Muscle of back (tissue), 11 donors: ENCODE results near the gene NIM1K. TPM values are rescaled to one million over a fixed set of nuclear protein-coding genes. Genes with fewer than 3 reads are reported as not detected.
A peak's percentile ranks its signal among the peaks of the same experiment; 100 is the strongest.
"Not testable (repeated sequence)": the region's sequence is repeated elsewhere in the genome, so short reads cannot be mapped to it uniquely, and the experiment has no call there.

Experiments
- DNase-seq, 3 donors: peaks; one replicate each; pipeline versions ENCODE4 v3.0.0 to v3.0.0-alpha.2; 2013
- polyA plus RNA-seq, 10 donors: library from polyadenylated mRNA; unstranded; fragments of 120-200 nt; gene quantifications; one replicate each; pipeline ENCODE4 v1.2.1, GENCODE V29; 2013; ENCODE audit not compliant: insufficient read length in 10 of 10

Gene NIM1K
- polyA plus RNA-seq, 10 donors = 0.25 to 0.97 (median 0.47) TPM

- peak in 2 of 3 donors; percentile 48 to 54 for DNase-seq
Measured at GRCh38 chr5:43190755-43191603, 1.0 kb upstream of the NIM1K start.

DNA sequence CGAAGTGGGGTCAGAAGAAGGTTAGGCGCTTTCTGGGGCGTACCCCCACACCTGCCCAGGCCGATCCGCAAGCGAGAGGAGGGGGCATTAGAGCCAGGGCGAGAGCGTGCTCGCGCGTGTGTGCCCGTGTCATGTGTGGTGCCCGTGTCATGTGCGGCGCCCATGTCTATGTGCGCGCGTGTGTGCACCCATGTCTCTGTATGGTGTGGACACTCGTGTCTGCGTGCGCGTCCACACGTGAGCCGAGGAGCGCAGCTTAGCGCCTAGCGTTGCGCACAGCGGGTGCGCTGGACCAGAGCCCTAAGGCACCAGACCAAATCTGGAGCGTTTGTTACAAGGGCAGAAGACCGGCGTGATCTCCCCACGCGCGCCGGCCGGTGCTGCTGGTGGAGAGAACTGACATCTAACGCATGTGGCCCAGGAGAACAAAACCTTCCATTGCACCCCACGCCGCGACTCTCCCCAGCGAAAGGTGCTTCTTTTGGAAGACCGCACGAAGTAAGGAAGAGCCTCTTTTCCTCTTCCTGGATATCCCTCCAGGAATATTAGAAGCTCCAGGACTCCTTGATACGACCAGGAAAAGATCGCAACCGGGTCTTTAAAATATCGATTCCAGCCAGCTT is 644 bp downstream of the NIM1K start:
- DNase-seq = peak in 2 of 3 donors; percentile 25 to 62

DNA sequence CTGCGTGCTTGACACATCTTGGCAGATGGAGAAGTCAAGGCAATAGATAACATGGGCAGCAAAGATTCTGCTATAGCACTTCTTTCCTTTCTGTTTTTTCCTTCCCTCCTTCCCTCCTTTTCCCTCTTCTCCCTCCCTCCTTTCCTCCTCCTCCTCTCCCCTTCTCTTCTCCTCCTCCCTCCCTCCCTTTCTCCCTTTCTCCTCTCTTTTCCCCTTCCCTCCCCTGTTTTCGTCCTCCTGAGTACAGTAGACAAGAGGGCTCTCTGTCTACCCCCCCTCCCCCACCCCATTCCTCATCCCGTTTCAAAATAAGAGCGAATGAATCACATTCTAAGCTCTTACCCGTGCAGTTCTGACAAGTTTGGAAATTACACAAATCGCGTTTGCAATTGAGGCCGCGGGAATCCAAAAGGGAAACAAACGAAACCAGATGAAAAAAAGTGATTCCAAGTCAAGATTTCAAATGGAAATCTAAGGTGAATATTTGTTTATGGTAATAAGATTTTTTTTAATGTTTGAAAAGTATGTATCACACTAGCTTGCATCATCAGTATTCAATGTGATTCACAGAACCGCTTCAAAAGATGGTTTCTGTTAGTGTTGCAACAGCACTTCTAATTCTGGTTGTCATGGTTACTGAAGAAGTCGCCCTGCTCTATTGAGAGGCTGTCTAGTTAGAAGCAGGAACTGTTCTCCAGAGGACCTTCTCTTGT is 1.3 kb downstream of the NIM1K start:
- DNase-seq = peak; percentile 61 to 84 (median 83)

DNA sequence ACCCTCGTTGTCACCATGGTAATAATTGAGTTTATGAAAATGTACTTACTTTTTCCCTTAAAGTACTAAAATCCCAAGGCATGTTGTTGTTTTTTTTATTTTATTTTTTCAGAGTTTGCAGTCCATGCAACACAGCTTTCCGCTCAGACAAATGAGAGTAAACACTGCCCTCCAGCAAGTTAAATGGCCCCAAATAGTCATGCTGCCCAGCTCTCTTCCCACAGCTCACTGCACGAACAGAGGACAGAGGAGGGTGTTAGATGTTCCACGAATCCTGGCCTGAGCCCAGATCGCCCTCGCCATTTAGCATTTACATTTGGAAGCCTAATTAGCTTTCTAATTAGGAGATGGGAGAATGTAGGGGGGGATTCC is 1.9 kb downstream of the NIM1K start:
- no peak for DNase-seq

DNA sequence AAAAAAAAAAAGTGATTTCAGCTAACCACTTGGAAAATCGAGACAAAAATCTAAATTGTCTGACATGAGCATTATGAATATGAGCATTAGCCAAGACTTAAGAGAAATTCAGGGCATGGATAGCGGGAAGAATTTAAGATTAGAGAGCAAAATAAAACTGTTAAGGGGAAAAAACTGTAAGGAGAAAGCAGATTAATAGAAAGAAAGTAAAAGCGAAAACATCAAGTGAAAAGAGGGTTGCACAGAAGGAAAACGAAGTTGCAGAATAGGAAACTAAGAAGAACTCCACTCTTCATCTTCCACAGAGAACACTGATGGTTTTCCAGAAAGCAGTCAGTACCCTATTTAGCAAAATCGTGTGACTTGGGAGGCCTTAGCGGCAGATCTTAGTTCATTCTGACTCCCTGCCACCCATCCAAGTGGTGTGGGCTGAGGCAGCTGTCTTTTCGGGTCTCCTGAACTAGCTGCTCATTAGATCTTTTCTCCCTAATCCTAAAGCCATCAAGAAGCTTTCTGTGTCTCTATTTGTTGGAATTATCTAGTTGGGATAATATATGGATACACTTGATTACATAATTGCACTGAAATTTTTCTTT is 3.7 kb downstream of the NIM1K start:
- no peak for DNase-seq

DNA sequence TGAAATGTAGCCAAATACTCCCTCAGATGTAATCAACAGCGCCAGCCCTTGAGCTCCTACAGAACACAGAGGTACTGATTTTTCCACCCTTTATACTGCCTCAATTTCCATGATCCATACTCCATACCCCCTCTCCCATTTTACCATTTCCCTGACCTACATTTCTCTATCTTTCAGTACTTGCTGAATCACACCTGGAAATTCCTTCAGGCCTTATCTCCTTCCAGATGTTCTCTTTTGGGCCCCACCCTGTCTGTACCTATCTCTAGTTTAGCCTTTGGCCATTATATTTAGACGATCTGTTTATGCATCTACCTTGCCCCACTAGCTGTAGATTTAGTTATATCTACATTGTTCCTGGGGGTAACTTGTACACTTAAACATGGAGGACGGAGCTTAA is 5.5 kb downstream of the NIM1K start:
- no peak for DNase-seq

DNA sequence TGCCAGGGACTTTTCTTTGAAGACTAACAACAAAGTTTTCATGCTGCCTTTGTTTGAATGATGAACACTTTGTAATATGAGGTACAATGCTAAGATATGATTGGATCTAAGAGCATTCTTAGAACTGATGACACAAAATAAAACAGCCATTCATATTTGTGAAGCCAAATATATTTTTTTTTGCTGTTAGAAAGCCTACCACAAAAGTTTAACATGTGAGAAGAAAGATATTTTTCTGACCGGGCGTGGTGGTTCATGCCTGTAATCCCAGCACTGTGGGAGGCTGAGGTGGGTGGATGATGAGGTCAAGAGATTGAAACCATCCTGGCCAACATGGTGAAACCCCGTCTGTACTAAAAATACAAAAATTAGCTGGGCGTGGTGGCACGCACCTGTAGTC is 9.4 kb downstream of the NIM1K start:
- DNase-seq = not testable (repeated sequence)

DNA sequence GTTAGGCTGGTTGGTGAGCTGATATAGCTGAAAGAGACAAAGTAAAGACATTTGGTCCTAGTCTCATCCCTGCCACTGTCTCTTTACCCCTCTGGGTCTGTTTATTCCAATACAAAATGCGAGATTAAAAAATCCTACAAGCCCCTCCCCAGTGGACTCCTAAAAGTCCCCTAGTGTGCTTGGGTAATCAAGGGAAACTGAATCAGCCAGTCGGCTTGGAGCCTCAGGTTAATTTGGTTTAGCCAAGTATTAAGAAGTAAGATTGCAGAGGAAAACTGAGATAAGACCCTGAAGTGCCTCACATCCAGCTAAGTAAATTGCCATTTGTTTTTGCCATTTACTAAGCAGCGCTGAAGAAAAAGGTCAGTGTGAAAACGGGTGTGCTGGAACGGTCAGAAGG is 10.4 kb downstream of the NIM1K start:
- no peak for DNase-seq

- DNase-seq = no peak
Measured at GRCh38 chr5:43203373-43203772, 11.3 kb downstream of the NIM1K start.

- DNase-seq = no peak
Measured at GRCh38 chr5:43204958-43205357, 12.9 kb downstream of the NIM1K start.

- DNase-seq = peak in 1 of 3 donors; percentile 20
Measured at GRCh38 chr5:43207601-43208000, 15.6 kb downstream of the NIM1K start.

DNA sequence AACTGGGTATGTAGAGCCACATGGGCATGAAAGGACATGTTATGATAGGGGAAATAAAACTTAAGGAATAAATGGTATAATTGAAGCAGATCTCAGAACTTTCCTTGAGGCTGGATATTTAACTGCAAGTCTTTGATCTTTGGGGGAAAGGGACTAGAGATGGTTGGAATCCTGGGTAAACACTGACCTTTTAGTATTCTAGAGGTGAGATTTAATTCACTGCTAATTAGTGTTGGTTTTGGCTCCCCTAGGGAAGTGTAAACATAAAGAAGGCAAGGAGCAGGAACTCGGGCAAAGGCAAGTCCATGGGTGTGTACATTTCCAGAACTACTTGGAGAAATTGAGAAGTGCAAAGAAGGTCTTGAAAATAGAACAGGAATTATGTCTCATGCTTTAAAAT is 16.6 kb downstream of the NIM1K start:
- no peak for DNase-seq

DNA sequence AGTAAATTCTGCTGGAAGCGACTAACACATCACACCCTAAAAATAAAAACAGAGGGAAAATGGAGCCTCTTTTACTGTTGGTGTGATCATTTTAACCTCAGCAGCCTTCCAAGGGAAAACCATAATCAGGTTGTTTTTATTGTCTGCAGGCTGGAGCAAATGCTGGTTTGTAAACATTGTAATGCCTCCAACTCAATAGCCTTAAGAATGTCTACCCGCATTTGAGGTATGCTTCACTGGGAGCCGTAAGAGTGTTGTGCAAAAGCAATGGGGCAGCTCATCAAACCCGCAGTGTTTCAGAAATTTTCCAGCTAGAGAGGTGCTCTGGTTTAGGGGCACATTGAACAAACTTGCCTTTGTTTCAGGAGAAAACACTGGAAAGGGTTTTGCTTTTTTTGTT is 17.0 kb downstream of the NIM1K start:
- no peak for DNase-seq

- no peak for DNase-seq
Measured at GRCh38 chr5:43209833-43210232, 17.8 kb downstream of the NIM1K start.

DNA sequence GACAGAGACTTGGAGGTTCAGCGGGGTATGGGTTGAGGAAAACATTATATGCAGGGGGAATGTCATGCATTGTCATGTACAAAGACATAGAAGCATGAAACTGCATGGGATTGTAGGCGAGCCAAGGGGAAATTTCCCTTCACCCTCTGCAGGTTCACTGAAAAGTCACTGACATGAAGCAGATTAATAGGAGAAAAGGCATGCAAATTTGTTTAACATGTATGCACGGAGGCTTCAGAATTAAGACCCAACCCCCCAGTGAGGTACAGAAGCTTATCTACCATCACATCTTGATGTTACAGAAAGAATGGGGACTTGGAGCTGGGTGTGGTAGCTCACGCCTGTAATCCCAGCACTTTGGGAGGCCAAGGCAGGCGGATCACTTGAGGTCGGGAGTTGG is 18.5 kb downstream of the NIM1K start:
- no peak for DNase-seq

DNA sequence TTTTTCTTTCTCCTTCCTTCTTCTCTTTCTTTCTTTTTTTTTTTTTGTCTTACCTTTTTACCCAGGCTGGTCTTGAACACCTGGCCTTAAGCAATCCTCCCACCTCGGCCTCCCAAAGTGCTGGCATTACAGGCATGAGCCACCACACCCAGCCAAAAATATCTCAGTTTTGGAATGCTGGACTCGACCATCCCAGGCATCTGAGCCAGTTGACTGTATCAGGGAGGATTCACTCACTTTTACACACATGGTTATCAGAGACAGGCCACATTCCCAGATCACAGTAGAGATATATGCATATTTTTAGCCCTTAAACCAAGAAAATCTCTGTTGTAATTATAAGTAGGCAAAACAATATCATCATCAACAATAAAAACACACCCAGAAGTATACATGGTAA is 21.9 kb downstream of the NIM1K start:
- DNase-seq = no peak

DNA sequence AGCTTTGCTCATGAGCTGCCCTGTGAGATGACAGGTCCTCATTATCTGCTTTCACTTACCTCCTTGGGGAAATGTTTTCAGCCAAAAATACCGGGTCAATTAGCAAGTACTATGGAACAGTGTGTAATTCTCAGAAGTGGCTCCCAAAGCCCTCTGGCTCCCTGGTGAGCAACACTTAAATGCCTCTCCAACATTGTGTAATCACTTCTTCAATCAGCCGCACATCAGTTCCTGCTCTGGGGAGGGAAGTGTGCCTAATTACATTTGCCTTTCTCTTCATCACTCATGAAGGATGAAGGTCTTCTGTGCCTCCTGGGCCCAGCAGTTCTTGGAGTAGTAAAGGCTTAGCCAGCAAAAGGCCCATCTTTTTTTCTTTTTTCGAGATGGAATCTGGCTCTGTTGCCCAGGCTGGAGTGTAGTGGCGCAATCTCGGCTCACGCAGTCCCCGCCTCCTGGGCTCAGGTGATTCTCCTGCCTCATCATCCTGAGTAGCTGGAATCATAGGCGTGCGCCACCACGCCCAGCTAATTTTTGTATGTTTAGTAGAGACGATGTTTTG is 23.1 kb downstream of the NIM1K start:
- no peak for DNase-seq

DNA sequence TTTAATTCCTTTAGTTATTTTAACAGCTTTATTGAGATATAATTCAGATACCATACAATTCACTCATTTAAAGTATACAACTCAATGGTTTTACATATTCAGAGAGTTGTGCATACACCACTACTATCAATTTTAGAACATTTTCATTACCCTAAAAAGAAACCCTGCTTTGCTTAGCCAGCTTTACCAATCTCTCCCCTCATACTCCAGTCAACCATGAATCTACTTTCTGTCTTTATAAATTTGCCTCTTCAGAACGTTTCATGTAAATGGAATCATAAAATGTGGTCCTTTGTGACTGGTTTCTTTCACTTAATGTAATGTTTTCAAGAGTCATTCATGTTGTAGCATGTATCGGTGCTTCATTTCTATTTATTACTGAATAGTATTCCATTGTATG is 24.9 kb downstream of the NIM1K start:
- DNase-seq = no peak

DNA sequence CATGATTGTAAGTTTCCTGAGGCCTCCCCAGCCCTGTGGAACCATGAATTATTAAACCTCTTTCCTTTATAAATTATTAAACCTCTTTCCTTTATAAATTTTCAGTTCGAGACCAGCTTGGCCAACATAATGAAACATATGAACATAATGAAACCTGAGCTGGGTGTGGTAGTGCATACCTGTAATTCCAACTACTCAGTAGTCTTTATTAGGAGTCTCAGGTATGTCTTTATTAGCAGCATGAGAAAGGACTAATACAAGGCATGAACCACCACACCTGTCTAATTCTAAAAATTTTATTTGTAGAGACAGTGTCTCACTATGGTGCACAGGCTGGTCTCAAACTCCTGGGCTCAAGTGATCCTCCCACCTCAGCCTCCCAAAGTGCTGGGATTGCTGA is 27.1 kb downstream of the NIM1K start:
- no peak for DNase-seq

DNA sequence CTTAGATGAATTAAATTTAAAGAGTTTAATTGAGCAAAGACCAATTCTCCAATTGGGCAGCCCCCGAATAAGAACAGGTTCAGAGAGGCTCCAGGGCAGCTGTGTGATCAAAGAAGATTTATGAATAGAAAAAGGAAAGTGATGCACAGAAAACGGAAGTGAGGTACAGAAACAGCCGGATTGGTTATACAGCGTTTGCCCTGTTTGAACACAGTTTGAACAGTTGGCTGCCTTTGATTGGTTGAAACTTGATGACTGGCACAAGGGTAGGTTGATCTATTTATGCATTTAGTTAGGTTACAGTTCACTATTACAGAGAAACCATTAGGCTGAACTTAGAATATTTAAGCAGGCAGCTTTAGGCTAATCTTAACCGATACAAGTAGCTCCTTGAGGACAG is 29.5 kb downstream of the NIM1K start:
- DNase-seq = no peak

DNA sequence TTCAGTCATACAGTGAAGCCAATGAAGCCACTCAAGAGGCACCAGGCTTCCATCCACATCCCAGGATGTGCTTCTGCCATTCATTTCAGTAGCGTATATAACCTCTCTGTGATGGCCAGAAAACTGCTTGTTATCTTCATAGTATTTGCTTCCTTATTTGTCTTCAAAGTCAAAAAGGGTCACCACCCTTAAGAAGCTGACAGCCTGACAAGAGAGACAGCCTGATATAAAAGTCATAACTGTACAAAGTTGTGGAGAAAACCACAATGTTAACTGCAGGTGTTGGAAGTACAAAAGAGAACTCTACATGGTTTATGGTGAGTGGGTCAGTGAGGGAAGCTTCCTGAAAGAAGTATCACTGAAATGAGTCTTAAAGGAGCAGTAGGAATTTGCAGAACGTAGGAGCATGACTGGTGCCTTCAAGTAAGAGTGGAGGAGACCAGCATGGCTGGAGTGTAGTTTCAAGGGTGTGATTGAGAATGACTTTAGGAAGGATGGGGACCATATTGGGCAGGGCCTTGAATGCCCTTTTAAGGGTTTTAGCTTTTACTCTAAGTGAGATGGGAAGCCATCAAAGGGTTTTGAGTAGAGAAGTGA is 33.7 kb downstream of the NIM1K start:
- no peak for DNase-seq

GRCh38 chr5:43227655-43228054 is 35.6 kb downstream of the NIM1K start:
- DNase-seq = peak in 2 of 3 donors; percentile 5 to 11
